ENCODE measurements around the gene RNF183.

DNA sequence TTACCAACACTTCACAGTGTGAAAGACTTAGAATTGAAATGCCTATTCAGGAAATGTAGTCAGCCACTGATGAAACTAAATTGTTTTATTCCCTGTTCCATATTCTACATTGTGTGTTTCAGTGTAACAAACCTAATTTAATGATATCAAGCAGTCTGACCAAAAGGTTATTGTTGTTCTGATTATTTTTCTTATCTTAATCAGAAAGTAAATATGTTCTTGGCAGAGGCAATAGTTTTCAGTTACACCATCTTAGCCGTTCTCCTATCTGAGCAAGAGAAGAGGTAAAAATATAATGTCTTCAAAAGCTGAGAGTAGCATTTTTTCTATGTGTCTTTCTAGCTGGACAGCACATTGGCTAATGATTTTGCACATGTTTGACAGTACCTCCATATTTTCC lies 44.9 kb downstream of the RNF183 start:
- TF ChIP-seq POLR2A (IDR thresholded peaks at IDR 0.05; ENCODE audit: low read length) (no peak), GATA1 (IDR thresholded peaks at IDR 0.05; ENCODE audit: low read depth, low read length) (no peak)

Measured in erythroblast (primary cell).